ENCODE data around the gene PRSS38.
"Not testable (repeated sequence)": the region's sequence is repeated elsewhere in the genome, so short reads cannot be mapped to it uniquely, and the experiment has no call there.

The PRSS38 gene

GRCh38 chr1:227846265-227846858 lies 30.9 kb downstream of the PRSS38 start:
- no peak for DNase-seq

DNA sequence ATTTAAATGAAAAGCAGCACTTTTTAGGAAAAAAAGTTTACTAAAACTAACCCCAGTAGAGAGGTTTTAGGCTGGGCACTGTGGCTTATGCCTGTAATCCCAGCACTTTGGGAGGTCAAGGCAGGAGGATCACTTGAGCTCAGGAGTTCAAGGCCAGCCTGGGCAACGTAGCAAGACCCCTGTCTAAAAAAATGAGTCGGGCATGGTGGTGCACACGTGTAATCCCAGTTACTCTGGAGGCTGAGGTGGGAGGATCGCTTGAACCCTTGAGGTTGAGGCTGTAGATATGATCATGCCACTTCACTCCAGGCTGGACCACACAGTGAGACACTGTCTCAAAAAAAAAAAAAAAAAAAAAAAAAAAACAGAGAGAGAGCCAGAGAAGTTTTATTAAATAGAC lies 31.6 kb downstream of the PRSS38 start:
- DNase-seq = not testable (repeated sequence)

DNA sequence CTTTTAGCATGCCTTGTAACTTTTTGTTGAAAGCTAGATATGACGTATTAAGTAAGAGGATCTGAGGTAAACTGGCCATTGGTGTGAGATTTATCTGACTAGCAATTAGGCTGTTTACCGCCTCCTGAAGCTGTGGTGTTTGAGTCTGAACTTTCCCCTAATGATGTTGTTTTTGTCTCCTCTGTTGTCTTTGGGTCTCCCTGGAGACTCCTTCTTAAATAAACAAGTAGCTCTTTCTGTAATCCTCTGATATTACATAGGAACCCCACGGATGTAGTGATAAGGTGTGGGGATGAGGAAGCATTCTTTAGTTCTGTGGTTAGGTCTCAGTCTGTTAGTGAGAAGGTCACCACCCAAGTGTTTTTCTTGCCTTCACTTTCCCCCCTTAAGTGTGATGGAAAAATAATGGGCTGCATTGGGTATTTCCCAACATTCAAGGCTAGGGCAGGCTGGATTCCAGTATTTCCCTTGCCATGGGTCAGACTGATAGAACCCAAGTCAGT lies 33.0 kb downstream of the PRSS38 start:
- DNase-seq = no peak

GRCh38 chr1:227849251-227849650 lies 33.8 kb downstream of the PRSS38 start:
- DNase-seq = no peak

GRCh38 chr1:227854189-227854588 lies 38.7 kb downstream of the PRSS38 start:
- no peak for DNase-seq

GRCh38 chr1:227855687-227856086 lies 40.2 kb downstream of the PRSS38 start:
- DNase-seq = no peak

- no peak for DNase-seq
Observed at GRCh38 chr1:227856147-227856858, 40.8 kb downstream of the PRSS38 start.

DNA sequence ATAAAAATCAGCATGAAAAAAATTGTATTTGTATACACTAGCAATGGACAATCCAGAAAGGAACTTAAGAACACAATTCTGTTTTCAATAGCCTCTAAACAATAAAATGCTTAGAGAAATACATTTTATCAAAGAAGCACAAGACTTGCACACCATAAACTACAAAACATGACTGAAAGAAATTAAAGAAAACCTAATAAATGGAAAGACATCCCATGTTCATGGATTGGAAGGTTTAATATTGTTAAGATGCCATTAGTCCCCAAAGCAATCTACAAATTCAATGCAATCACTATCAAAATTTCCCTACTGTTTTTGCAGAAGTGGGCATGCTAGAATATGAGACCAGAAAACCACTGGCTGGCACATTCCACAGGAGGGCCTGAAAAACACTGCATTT lies 49.4 kb downstream of the PRSS38 start:
- DNase-seq = no peak

DNA sequence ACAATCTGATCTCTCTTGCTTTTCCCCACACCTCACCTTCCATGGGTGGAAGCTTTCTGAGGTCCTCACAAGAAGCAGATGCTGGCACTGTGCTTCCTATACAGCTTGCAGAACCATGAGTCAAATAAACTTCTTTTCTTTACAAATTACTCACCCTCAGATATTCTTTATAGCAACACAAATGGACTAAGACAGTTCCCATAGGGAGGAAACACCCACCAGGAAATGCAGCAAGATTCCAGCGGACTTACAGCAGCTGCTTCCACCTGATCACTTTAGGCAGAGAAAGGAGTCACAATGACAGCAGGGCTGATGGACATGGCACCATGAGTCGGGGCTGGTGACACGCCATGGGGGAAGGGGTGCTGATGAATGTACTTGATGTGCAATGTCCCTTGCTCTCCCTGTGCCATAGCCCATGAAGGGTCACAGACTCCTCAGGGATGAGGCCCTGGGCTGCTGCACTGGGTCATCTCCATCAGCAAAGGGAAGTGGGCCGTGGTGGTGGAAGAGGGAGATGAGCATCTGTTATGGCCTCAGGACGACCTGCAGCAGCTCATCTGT lies 53.9 kb downstream of the PRSS38 start:
- DNase-seq = no peak

GRCh38 chr1:227869851-227870305 lies 54.4 kb downstream of the PRSS38 start:
- DNase-seq = no peak

- no peak for DNase-seq
Observed at GRCh38 chr1:227870366-227870765, 54.9 kb downstream of the PRSS38 start.

DNA sequence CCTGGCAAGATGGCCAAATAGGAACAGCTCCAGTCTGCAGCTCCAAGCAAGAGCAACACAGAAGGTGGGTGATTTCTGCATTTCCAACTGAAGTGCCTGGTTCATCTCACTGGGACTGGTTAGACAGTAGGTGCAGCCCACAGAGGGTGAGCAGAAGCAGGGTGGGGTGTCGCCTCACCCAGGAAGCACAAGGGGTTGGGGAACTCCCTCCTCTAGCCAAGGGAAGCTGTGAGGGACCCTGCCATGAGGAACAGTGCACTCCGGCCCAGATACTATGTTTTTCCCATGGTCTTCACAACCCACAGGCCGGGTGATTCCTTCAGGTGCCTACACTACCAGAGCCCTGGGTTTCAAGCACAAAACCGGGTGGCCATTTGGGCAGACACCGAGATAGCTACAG lies 56.4 kb downstream of the PRSS38 start:
- not testable (repeated sequence) for DNase-seq

GRCh38 chr1:227877810-227878209 lies 62.3 kb downstream of the PRSS38 start:
- DNase-seq = not testable (repeated sequence)

DNA sequence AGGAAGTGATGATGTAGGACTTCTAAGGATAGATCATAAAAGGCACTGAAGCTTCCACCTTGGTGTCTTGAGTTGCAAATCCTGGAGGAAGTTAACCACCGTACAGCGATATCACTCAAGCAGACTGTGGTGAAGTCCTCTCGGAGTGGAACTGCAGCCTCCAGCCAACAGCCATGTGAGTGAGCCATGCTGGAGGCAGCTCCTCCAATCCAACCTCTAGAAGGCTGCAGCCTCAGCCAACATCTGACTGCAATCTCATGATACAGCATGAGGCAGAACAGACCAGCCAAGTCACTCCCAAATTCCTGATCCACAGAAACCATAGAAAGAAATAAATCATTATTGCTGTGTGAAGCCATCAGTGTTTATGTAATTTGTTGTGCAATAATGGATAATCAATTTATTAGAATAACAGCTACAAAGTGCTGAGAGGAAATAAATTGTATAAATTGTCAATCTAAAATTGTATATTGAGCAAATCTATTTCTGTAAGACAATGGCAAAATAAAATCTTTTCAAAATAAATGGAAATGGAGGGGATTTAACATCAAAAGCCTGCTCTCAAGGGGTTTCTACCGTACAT lies 65.0 kb downstream of the PRSS38 start:
- no peak for DNase-seq

GRCh38 chr1:227883073-227883520 lies 67.6 kb downstream of the PRSS38 start:
- no peak for DNase-seq

GRCh38 chr1:227883641-227884301 lies 68.3 kb downstream of the PRSS38 start:
- no peak for DNase-seq

- DNase-seq = no peak
Observed at GRCh38 chr1:227884370-227885134, 69.1 kb downstream of the PRSS38 start.

GRCh38 chr1:227885135-227885647 lies 69.7 kb downstream of the PRSS38 start:
- no peak for DNase-seq

GRCh38 chr1:227885648-227886502 lies 70.4 kb downstream of the PRSS38 start:
- no peak for DNase-seq

GRCh38 chr1:227886503-227886961 lies 71.1 kb downstream of the PRSS38 start:
- DNase-seq = no peak

Measured in stimulated activated CD4-positive, alpha-beta T cell treated with anti-CD3 and anti-CD28 coated beads, Interleukin-12 subunit alpha, Interleukin-12 subunit beta, amount 100 ng/mL, for 4 hours (primary cell).